ENCODE results near the gene C3orf18. TPM values are rescaled to one million over a fixed set of nuclear protein-coding genes. Genes with fewer than 3 reads are reported as not detected.

Gene C3orf18
- polyA plus RNA-seq, 1 donor from 2014 or later = 39.9 TPM

- Histone ChIP-seq H3K9me2 (ENCODE audit: insufficient read depth, low read length) (no peaks in the 10 kb centered on the region), H3K9me3 (ENCODE audit: low read length) (no peaks in the 10 kb centered on the region), H3K27ac (ENCODE audit: low read length) (no peak within 1 kb of the TSS), H3K9ac (ENCODE audit: low read length) (peak within 1 kb of the TSS; percentile 31), H3K4me2 (ENCODE audit: low read length) (peak within 1 kb of the TSS; percentile 58), H2AFZ (ENCODE audit: low read depth, low read length) (peak within 1 kb of the TSS; percentile 27), H3K4me3 (ENCODE audit: low read length) (peak within 1 kb of the TSS; percentile 79), H3F3A (ENCODE audit: insufficient read depth, low read length, poor library complexity, severe bottlenecking) (peaks cover 5% of the 10 kb centered on the region), H3K36me3 (ENCODE audit: insufficient read depth, low read length) (no peaks in the 10 kb centered on the region), H3K79me2 (replicated peaks; ENCODE audit: insufficient read depth, low read length) (no peaks in the 10 kb centered on the region), H4K20me1 (ENCODE audit: insufficient read depth) (no peaks in the 10 kb centered on the region), H3K27me3 (ENCODE audit: insufficient read depth, low read depth, low read length) (peaks cover 14% of the 10 kb centered on the region)
- TF ChIP-seq EZH2 (IDR thresholded peaks at IDR 0.05; ENCODE audit: borderline replicate concordance, insufficient read depth, low read length, poor library complexity, severe bottlenecking) (no peak), RAD21 (conservative IDR thresholded peaks at IDR 0.05) (no peak), CTCF (IDR thresholded peaks at IDR 0.05; ENCODE audit: poor library complexity, severe bottlenecking) (peak; percentile 70), EP300 (conservative IDR thresholded peaks at IDR 0.05; ENCODE audit: poor library complexity, severe bottlenecking) (no peak), MXI1 (conservative IDR thresholded peaks at IDR 0.05; ENCODE audit: poor library complexity, severe bottlenecking) (peak; percentile 64)
Measured at GRCh38 chr3:50611464-50612233, 44.1 kb upstream of the C3orf18 start, which contains the start of gene CISH. Gene CISH (minus strand): TSS chr3:50611774. CDS start chr3:50611650, 124 bp downstream.

GRCh38 chr3:50610992-50611463, 43.5 kb upstream of the C3orf18 start:
- Histone ChIP-seq H3K79me2 (replicated peaks; ENCODE audit: insufficient read depth, low read length) (no peaks in the 10 kb centered on the region), H3K36me3 (ENCODE audit: insufficient read depth, low read length) (no peaks in the 10 kb centered on the region), H3K9me2 (ENCODE audit: insufficient read depth, low read length) (no peaks in the 10 kb centered on the region), H3K27ac (ENCODE audit: low read length) (no peak overlapping the region), H3K9me3 (ENCODE audit: low read length) (no peaks in the 10 kb centered on the region), H4K20me1 (ENCODE audit: insufficient read depth) (no peaks in the 10 kb centered on the region), H3K9ac (ENCODE audit: low read length) (peak overlapping the region; percentile 31), H3K27me3 (ENCODE audit: insufficient read depth, low read depth, low read length) (peaks cover 14% of the 10 kb centered on the region), H2AFZ (ENCODE audit: low read depth, low read length) (peak overlapping the region; percentile 27), H3K4me2 (ENCODE audit: low read length) (no peak overlapping the region), H3K4me3 (ENCODE audit: low read length) (peak overlapping the region; percentile 79), H3F3A (ENCODE audit: insufficient read depth, low read length, poor library complexity, severe bottlenecking) (no peaks in the 10 kb centered on the region)
- TF ChIP-seq SMC3 (conservative IDR thresholded peaks at IDR 0.05; ENCODE audit: poor library complexity) (no peak), TAF1 (IDR thresholded peaks at IDR 0.05; ENCODE audit: low read depth) (no peak), MXI1 (conservative IDR thresholded peaks at IDR 0.05; ENCODE audit: poor library complexity, severe bottlenecking) (no peak), CTCF (IDR thresholded peaks at IDR 0.05; ENCODE audit: poor library complexity, severe bottlenecking) (no peak), RAD21 (conservative IDR thresholded peaks at IDR 0.05) (no peak), EP300 (conservative IDR thresholded peaks at IDR 0.05; ENCODE audit: poor library complexity, severe bottlenecking) (no peak), REST (IDR thresholded peaks at IDR 0.05; ENCODE audit: borderline replicate concordance) (no peak), POLR2AphosphoS5 (IDR thresholded peaks at IDR 0.05) (no peak), EZH2 (IDR thresholded peaks at IDR 0.05; ENCODE audit: borderline replicate concordance, insufficient read depth, low read length, poor library complexity, severe bottlenecking) (no peak)

Data from neural cell (in vitro differentiated cells).